HepG2 (cell line): Measurements from ENCODE around the gene SYNGAP1. TPM values are rescaled to one million over a fixed set of nuclear protein-coding genes. Genes with fewer than 3 reads are reported as not detected.

ENCODE experiments used
- AHR ChIP-seq: IDR thresholded peaks from 2 replicates; pipeline ENCODE4 v1.6.1; 2018; ENCODE audit warnings: missing genetic modification reagents, missing compliant biosample characterization
- PAWR ChIP-seq: sonication (generic); formaldehyde crosslinking; IDR thresholded peaks from 2 replicates; pipeline ENCODE4 v1.4.0; 2020; ENCODE audit warnings: missing genetic modification reagents, mild to moderate bottlenecking, borderline replicate concordance
- REL ChIP-seq: sonication (generic); formaldehyde crosslinking; conservative IDR thresholded peaks from 2 replicates; pipeline ENCODE4 v1.8.0; 2022; ENCODE audit warnings: mild to moderate bottlenecking, missing genetic modification reagents, moderate library complexity
- SCMH1 ChIP-seq: sonication (generic); formaldehyde crosslinking; IDR thresholded peaks from 2 replicates; pipeline ENCODE4 v1.9.0; 2021; ENCODE audit warnings: missing genetic modification reagents, mild to moderate bottlenecking, borderline replicate concordance
- SOX13 ChIP-seq, 3 experiments: fragments of 450-650 bp in 1 of 3; sonication (generic) in 1 of 3; formaldehyde crosslinking in 1 of 3; IDR thresholded peaks in 2 of 3; conservative IDR thresholded peaks in 1 of 3; 2 replicates each; pipeline versions ENCODE4 v1.5.0 to v1.6.1; 2016 to 2020; ENCODE audit warnings: antibody characterized with exemption in 1 of 3, mild to moderate bottlenecking in 1 of 3, missing compliant biosample characterization in 1 of 3, missing genetic modification reagents in 1 of 3, moderate library complexity in 1 of 3
- THYN1 ChIP-seq: sonication (generic); formaldehyde crosslinking; IDR thresholded peaks from 2 replicates; pipeline ENCODE4 v1.8.1; 2023; ENCODE audit warnings: low read depth, mild to moderate bottlenecking, moderate library complexity, missing genetic modification reagents, borderline replicate concordance
- ZNF20 ChIP-seq: sonication (generic); formaldehyde crosslinking; IDR thresholded peaks from 2 replicates; pipeline ENCODE4 v1.4.0; 2020; ENCODE audit warnings: mild to moderate bottlenecking, moderate library complexity, missing genetic modification reagents
- ZNF354B ChIP-seq: sonication (generic); formaldehyde crosslinking; IDR thresholded peaks from 2 replicates; pipeline ENCODE4 v1.8.0; 2022; ENCODE audit warnings: mild to moderate bottlenecking, missing genetic modification reagents
- ZNF496 ChIP-seq: sonication (generic); formaldehyde crosslinking; IDR thresholded peaks from 2 replicates; pipeline ENCODE4 v1.8.1; 2023; ENCODE audit warnings: mild to moderate bottlenecking, moderate library complexity, missing genetic modification reagents; ENCODE audit not compliant: insufficient replicate concordance
- ZNF546 ChIP-seq: sonication (generic); formaldehyde crosslinking; conservative IDR thresholded peaks from 2 replicates; pipeline ENCODE4 v1.8.1; 2023; ENCODE audit warnings: mild to moderate bottlenecking, missing genetic modification reagents
- ZNF547 ChIP-seq: sonication (generic); formaldehyde crosslinking; IDR thresholded peaks from 2 replicates; pipeline ENCODE4 v1.5.1; 2020; ENCODE audit warnings: mild to moderate bottlenecking, missing genetic modification reagents
- ZNF660 ChIP-seq: sonication (generic); formaldehyde crosslinking; IDR thresholded peaks from 2 replicates; pipeline ENCODE4 v1.5.1; 2020; ENCODE audit warnings: mild to moderate bottlenecking, low read depth, missing genetic modification reagents, borderline replicate concordance
- ZNF792 ChIP-seq: IDR thresholded peaks from 2 replicates; pipeline ENCODE4 v1.6.1; 2016
- ZSCAN29 ChIP-seq: sonication (generic); formaldehyde crosslinking; conservative IDR thresholded peaks from 2 replicates; pipeline ENCODE4 v1.4.0; 2020; ENCODE audit warnings: mild to moderate bottlenecking, missing genetic modification reagents
- polyA plus RNA-seq, 8 experiments: library from polyadenylated mRNA; depleted of rRNA in 3 of 8; stranded (reverse) in 7 of 8; unstranded in 1 of 8; fragments of >200 nt; fragmentation: Illumina TruSeq in 4 of 8; extraction: Trizol in 4 of 8; gene quantifications; 2 replicates each; pipeline versions ENCODE4 v1.2.1 to v1.2.3, GENCODE V29; 2011 to 2016; ENCODE audit warnings: low read depth in 4 of 8, missing spikeins in 1 of 8, mixed read lengths in 1 of 8; ENCODE audit not compliant: insufficient read depth in 1 of 8
- total RNA-seq, 5 experiments: library from RNA; depleted of rRNA; stranded (reverse); fragments of >200 nt; fragmentation: Illumina TruSeq; extraction: Trizol; gene quantifications; 2 replicates each; pipeline ENCODE4 v1.2.3, GENCODE V29; 2016; ENCODE audit warnings: low read depth in 1 of 5
- TF ChIP-seq, protein P1 (sequence below), 2 experiments: sonication (generic) in 1 of 2; formaldehyde crosslinking in 1 of 2; IDR thresholded peaks; 2 replicates each; pipeline versions ENCODE4 v1.6.1 to v1.9.0; 2014 to 2022; ENCODE audit warnings: antibody characterized with exemption in 1 of 2, borderline replicate concordance in 1 of 2, inconsistent platforms in 1 of 2, low read depth in 1 of 2, missing genetic modification reagents in 1 of 2
- TF ChIP-seq, protein P2 (sequence below): sonication (generic); formaldehyde crosslinking; IDR thresholded peaks from 2 replicates; pipeline ENCODE4 v1.8.1; 2023; ENCODE audit warnings: mild to moderate bottlenecking, missing genetic modification reagents
- TF ChIP-seq, protein P3 (sequence below): sonication (generic); formaldehyde crosslinking; IDR thresholded peaks from 2 replicates; pipeline ENCODE4 v1.4.0; 2020; ENCODE audit warnings: missing genetic modification reagents
- TF ChIP-seq, protein P4 (sequence below): sonication (generic); formaldehyde crosslinking; IDR thresholded peaks from 2 replicates; pipeline ENCODE4 v1.5.1; 2020; ENCODE audit warnings: missing genetic modification reagents, mild to moderate bottlenecking, borderline replicate concordance

The SYNGAP1 gene
- total and polyA plus RNA-seq, 2 of the 13 experiments (the other 11 are each of a cell fraction or from before 2014, with no cell fraction given): 0.75 to 1.1 TPM

- TF ChIP-seq ZSCAN29: no peak
- no peak for TF ChIP-seq ZNF546
- peak; percentile 23; the same call in 1 of the 2 replicates for TF ChIP-seq REL (CRISPR knock-in tag)
- TF ChIP-seq SOX13 (IDR thresholded peaks at IDR 0.05): no peak
- 0 out of 4 replicates have a peak, but pooled peaks of 1 of the 2 experiments have one; percentile 3 for TF ChIP-seq SOX13 (CRISPR knock-in tag; conservative IDR thresholded peaks at IDR 0.05 in 1 of 2, IDR thresholded peaks at IDR 0.05 in 1 of 2)
- no peak for TF ChIP-seq ZNF20 (CRISPR knock-in tag)
- no peak for TF ChIP-seq ZNF496
- TF ChIP-seq, protein P1, sequence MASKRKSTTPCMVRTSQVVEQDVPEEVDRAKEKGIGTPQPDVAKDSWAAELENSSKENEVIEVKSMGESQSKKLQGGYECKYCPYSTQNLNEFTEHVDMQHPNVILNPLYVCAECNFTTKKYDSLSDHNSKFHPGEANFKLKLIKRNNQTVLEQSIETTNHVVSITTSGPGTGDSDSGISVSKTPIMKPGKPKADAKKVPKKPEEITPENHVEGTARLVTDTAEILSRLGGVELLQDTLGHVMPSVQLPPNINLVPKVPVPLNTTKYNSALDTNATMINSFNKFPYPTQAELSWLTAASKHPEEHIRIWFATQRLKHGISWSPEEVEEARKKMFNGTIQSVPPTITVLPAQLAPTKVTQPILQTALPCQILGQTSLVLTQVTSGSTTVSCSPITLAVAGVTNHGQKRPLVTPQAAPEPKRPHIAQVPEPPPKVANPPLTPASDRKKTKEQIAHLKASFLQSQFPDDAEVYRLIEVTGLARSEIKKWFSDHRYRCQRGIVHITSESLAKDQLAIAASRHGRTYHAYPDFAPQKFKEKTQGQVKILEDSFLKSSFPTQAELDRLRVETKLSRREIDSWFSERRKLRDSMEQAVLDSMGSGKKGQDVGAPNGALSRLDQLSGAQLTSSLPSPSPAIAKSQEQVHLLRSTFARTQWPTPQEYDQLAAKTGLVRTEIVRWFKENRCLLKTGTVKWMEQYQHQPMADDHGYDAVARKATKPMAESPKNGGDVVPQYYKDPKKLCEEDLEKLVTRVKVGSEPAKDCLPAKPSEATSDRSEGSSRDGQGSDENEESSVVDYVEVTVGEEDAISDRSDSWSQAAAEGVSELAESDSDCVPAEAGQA (IDR thresholded peaks at IDR 0.05; ENCODE audit: low read depth): no peak
- TF ChIP-seq, protein P1 (CRISPR knock-in tag; IDR thresholded peaks at IDR 0.05; ENCODE audit: borderline replicate concordance): no peak
- TF ChIP-seq THYN1 (CRISPR knock-in tag): no peak
- no peak for TF ChIP-seq SCMH1
- TF ChIP-seq ZNF354B (CRISPR knock-in tag): no peak; the same call in 1 of the 2 replicates
- no peak for TF ChIP-seq AHR (CRISPR knock-in tag)
- TF ChIP-seq, protein P2, sequence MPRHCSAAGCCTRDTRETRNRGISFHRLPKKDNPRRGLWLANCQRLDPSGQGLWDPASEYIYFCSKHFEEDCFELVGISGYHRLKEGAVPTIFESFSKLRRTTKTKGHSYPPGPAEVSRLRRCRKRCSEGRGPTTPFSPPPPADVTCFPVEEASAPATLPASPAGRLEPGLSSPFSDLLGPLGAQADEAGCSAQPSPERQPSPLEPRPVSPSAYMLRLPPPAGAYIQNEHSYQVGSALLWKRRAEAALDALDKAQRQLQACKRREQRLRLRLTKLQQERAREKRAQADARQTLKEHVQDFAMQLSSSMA (CRISPR knock-in tag): no peak
- TF ChIP-seq, protein P3, sequence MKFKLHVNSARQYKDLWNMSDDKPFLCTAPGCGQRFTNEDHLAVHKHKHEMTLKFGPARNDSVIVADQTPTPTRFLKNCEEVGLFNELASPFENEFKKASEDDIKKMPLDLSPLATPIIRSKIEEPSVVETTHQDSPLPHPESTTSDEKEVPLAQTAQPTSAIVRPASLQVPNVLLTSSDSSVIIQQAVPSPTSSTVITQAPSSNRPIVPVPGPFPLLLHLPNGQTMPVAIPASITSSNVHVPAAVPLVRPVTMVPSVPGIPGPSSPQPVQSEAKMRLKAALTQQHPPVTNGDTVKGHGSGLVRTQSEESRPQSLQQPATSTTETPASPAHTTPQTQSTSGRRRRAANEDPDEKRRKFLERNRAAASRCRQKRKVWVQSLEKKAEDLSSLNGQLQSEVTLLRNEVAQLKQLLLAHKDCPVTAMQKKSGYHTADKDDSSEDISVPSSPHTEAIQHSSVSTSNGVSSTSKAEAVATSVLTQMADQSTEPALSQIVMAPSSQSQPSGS (CRISPR knock-in tag): no peak
- TF ChIP-seq, protein P4, sequence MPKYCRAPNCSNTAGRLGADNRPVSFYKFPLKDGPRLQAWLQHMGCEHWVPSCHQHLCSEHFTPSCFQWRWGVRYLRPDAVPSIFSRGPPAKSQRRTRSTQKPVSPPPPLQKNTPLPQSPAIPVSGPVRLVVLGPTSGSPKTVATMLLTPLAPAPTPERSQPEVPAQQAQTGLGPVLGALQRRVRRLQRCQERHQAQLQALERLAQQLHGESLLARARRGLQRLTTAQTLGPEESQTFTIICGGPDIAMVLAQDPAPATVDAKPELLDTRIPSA: no peak
- TF ChIP-seq ZNF547: peak; percentile 64; the same call in 1 of the 2 replicates
- no peak for TF ChIP-seq PAWR (CRISPR knock-in tag)
- TF ChIP-seq ZNF792 (CRISPR knock-in tag): 0 out of 2 replicates have a peak, but pooled peaks have one; percentile 21
- no peak for TF ChIP-seq ZNF660
These were observed 27.8 kb upstream of the SYNGAP1 start (continued) for GRCh38 chr6:33391922-33392594.
